Left cardiac atrium (tissue), 4 donors: ENCODE measurements around the gene GOPC. TPM values are rescaled to one million over a fixed set of nuclear protein-coding genes. Genes with fewer than 3 reads are reported as not detected.

Experiments
- ATAC-seq, 2 donors: fragments of 200-7000 bp; cut with Tn5 transposase; one replicate each; pipeline ENCODE4 v1.9.1; 2020; ENCODE audit warnings: mild to moderate bottlenecking in 2 of 2, moderate library complexity in 2 of 2
- DNase-seq: peaks from one replicate; pipeline ENCODE4 v3.0.0-alpha.2; 2020
- intact Hi-C, 2 donors: fragments of 100-400 bp; cut with DNase I; formaldehyde crosslinking; loops; one replicate each; pipeline versions ENCODE4 v1.14.1 to v1.15.1; 2022 to 2023
- total RNA-seq, 2 donors: library from RNA; stranded (reverse); fragmentation: NEBNext Ultra II Directional; extraction: Animal tissue kit (Norgen Biotek cat#: 25700); gene quantifications; one replicate each; pipeline ENCODE4 v1.2.1, GENCODE V29; 2021
- donor health status: DM: no; HTN: yes; CAD: no.
- donor health status: DM: no; HTN: yes; CAD: no; lungs with severe emphysema.
- donor health status: DM: yes; HTN: yes; CAD: no.
- donor health status: Dilated cardiomyopathy.

The GOPC gene
- total RNA-seq, 2 donors from 2014 or later = 18.3 to 20.6 TPM

- intact Hi-C loops = loop anchor here in 1 of 2 donors (5.0 to 10.0 kb wide), 3 partner anchors 71 to 208 kb away; partner anchors contain the start of gene DCBLD1
- DNase-seq (no peak), ATAC-seq (no peak)
Observed at GRCh38 chr6:117555262-117555849, 47.0 kb downstream of the GOPC start.

GRCh38 chr6:117553142-117553541, 49.2 kb downstream of the GOPC start:
- intact Hi-C loops = loop anchor here (2.0 to 10.0 kb wide), 3 partner anchors 68 to 206 kb away; partner anchors contain the start of gene DCBLD1 (in 1 of the 2)
- no peak for ATAC-seq
- DNase-seq = no peak

- ATAC-seq = no peak
- no peak for DNase-seq
- intact Hi-C loops = loop anchor here (2.0 to 10.0 kb wide), 3 partner anchors 68 to 205 kb away; partner anchors contain the start of gene DCBLD1 (in 1 of the 2)
Observed at GRCh38 chr6:117552618-117553017, 49.7 kb downstream of the GOPC start.

GRCh38 chr6:117550618-117551242, 51.6 kb downstream of the GOPC start:
- no peak for ATAC-seq
- intact Hi-C loops = loop anchor here (5.0 to 10.0 kb wide), 2 partner anchors 66 to 203 kb away; partner anchors contain the start of gene DCBLD1 (in 1 of the 2)
- DNase-seq = no peak

- intact Hi-C loops = loop anchor here (5.0 to 10.0 kb wide), 2 partner anchors 65 to 203 kb away; partner anchors contain the start of gene DCBLD1 (in 1 of the 2)
- no peak for DNase-seq
- no peak for ATAC-seq
Observed at GRCh38 chr6:117550078-117550600, 52.2 kb downstream of the GOPC start.

- no peak for DNase-seq
- no peak for ATAC-seq
- intact Hi-C loops = loop anchor here (5.0 to 10.0 kb wide), 2 partner anchors 65 to 202 kb away; partner anchors contain the start of gene DCBLD1 (in 1 of the 2)
Observed at GRCh38 chr6:117549611-117550010, 52.7 kb downstream of the GOPC start.

- peak in 1 of 2 donors; percentile 6 for ATAC-seq
- intact Hi-C loops = no loop called here
- DNase-seq = no peak
Observed at GRCh38 chr6:117548797-117549301, 53.5 kb downstream of the GOPC start.

- intact Hi-C loops = no loop called here
- ATAC-seq (peak; percentile 94), DNase-seq (peak; percentile 71)
Observed at GRCh38 chr6:117547688-117548621, 54.4 kb downstream of the GOPC start.

GRCh38 chr6:117546674-117547073, 55.6 kb downstream of the GOPC start:
- intact Hi-C loops = no loop called here
- no peak for ATAC-seq
- DNase-seq = no peak

- DNase-seq = no peak
- intact Hi-C loops = no loop called here
- ATAC-seq = no peak
Observed at GRCh38 chr6:117545161-117545595, 57.1 kb downstream of the GOPC start.

GRCh38 chr6:117544716-117545115, 57.6 kb downstream of the GOPC start:
- ATAC-seq (no peak), DNase-seq (no peak)
- intact Hi-C loops = no loop called here

- ATAC-seq = no peak
- intact Hi-C loops = no loop called here
- DNase-seq = no peak
Observed at GRCh38 chr6:117542493-117542892, 59.8 kb downstream of the GOPC start.

- no peak for DNase-seq
- intact Hi-C loops = no loop called here
- no peak for ATAC-seq
Observed at GRCh38 chr6:117540670-117541069, 61.6 kb downstream of the GOPC start.

- intact Hi-C loops = no loop called here
- ATAC-seq = no peak
- no peak for DNase-seq
Observed at GRCh38 chr6:117538615-117539014, 63.7 kb downstream of the GOPC start.

- ATAC-seq (no peak), DNase-seq (no peak)
- intact Hi-C loops = no loop called here
Observed at GRCh38 chr6:117536317-117536716, 66.0 kb downstream of the GOPC start.

- ATAC-seq (no peak), DNase-seq (no peak)
- intact Hi-C loops = no loop called here
Observed at GRCh38 chr6:117534974-117535373, 67.3 kb downstream of the GOPC start.

- no peak for ATAC-seq
- DNase-seq = no peak
- intact Hi-C loops = no loop called here
Observed at GRCh38 chr6:117533775-117534174, 68.5 kb downstream of the GOPC start.

GRCh38 chr6:117531809-117532725, 70.2 kb downstream of the GOPC start:
- DNase-seq = no peak
- ATAC-seq = no peak
- intact Hi-C loops = no loop called here
